OCI-LY1 (cell line): ENCODE data around the gene FAM228A.

ENCODE experiments used
- H2AFZ ChIP-seq: fragments of 200-600 bp; sonication (generic), shearing (Covaris generic); 2 replicates; pipeline ENCODE4 v1.6.0; 2014; ENCODE audit warnings: antibody characterized with exemption, mild to moderate bottlenecking, low read length
- H3F3A ChIP-seq: fragments of 200-600 bp; sonication (generic), shearing (Covaris generic); 2 replicates; pipeline ENCODE4 v1.6.0; 2014; ENCODE audit warnings: mild to moderate bottlenecking, antibody characterized with exemption, low read length, moderate library complexity; ENCODE audit not compliant: insufficient read depth
- H3K27ac ChIP-seq: fragments of 200-600 bp; sonication (generic); 2 replicates; pipeline ENCODE4 v1.5.1; 2014; ENCODE audit warnings: low read length, mixed run types, mild to moderate bottlenecking, low read depth; ENCODE audit not compliant: poor library complexity, severe bottlenecking
- H3K27me3 ChIP-seq: fragments of 200-600 bp; sonication (generic); 2 replicates; pipeline ENCODE4 v1.6.0; 2014; ENCODE audit warnings: antibody characterized with exemption, mild to moderate bottlenecking, low read length, moderate library complexity; ENCODE audit not compliant: insufficient read depth
- H3K36me3 ChIP-seq: fragments of 200-600 bp; sonication (generic); 2 replicates; pipeline ENCODE4 v1.6.1; 2014; ENCODE audit warnings: mild to moderate bottlenecking, antibody characterized with exemption, low read length, moderate library complexity, mixed read lengths; ENCODE audit not compliant: insufficient read depth
- H3K4me1 ChIP-seq: fragments of 200-600 bp; sonication (generic); 2 replicates; pipeline ENCODE4 v1.5.1; 2014; ENCODE audit warnings: mild to moderate bottlenecking, low read length, moderate library complexity; ENCODE audit not compliant: insufficient read depth, severe bottlenecking
- H3K4me2 ChIP-seq: fragments of 200-600 bp; sonication (generic), shearing (Covaris generic); 2 replicates; pipeline ENCODE4 v1.6.1; 2014; ENCODE audit warnings: low read length
- H3K4me3 ChIP-seq: fragments of 200-600 bp; sonication (generic); 2 replicates; pipeline ENCODE4 v1.5.1; 2014; ENCODE audit warnings: low read length, low read depth, mild to moderate bottlenecking, mixed read lengths; ENCODE audit not compliant: poor library complexity, severe bottlenecking
- H3K79me2 ChIP-seq: fragments of 200-600 bp; shearing (Covaris generic); 2 replicates; pipeline ENCODE4 v1.6.1; 2016; ENCODE audit warnings: mixed run types, low read length, mixed read lengths; ENCODE audit not compliant: insufficient read depth
- H3K9ac ChIP-seq: fragments of 200-600 bp; sonication (generic), shearing (Covaris generic); 2 replicates; pipeline ENCODE4 v1.6.1; 2014; ENCODE audit warnings: mild to moderate bottlenecking, low read length, mixed read lengths
- H3K9me2 ChIP-seq: fragments of 200-600 bp; sonication (generic), shearing (Covaris generic); 2 replicates; pipeline ENCODE4 v1.6.1; 2014; ENCODE audit warnings: low read depth, mild to moderate bottlenecking, low read length, mixed read lengths
- H3K9me3 ChIP-seq: fragments of 200-600 bp; shearing (Covaris generic); 2 replicates; pipeline ENCODE4 v1.6.1; 2014; ENCODE audit warnings: low read length, mixed read lengths
- H4K20me1 ChIP-seq: fragments of 200-600 bp; sonication (generic), shearing (Covaris generic); 2 replicates; pipeline ENCODE4 v1.6.0; 2016; ENCODE audit warnings: mild to moderate bottlenecking, low read length; ENCODE audit not compliant: insufficient read depth
- CTCF ChIP-seq: fragments of 200-600 bp; sonication (generic), shearing (Covaris generic); IDR thresholded peaks from 2 replicates; pipeline ENCODE4 v1.5.1; 2017; ENCODE audit warnings: mild to moderate bottlenecking, antibody characterized with exemption, low read length, moderate library complexity, mixed read lengths
- EZH2 ChIP-seq: fragments of 200-600 bp; sonication (generic), shearing (Covaris generic); IDR thresholded peaks from 2 replicates; pipeline ENCODE4 v1.8.0; 2017; ENCODE audit warnings: borderline replicate concordance, mixed run types, mild to moderate bottlenecking, antibody characterized with exemption, low read length, moderate library complexity, mixed read lengths

The FAM228A gene

GRCh38 chr2:24203787-24204150 is 28.9 kb downstream of the FAM228A start:
- no peaks in the 10 kb centered on the region for H3K9me3 ChIP-seq
- H4K20me1 ChIP-seq: no peaks in the 10 kb centered on the region
- no peaks in the 10 kb centered on the region for H3K9me2 ChIP-seq
- no peaks in the 10 kb centered on the region for H3K4me1 ChIP-seq
- no peaks in the 10 kb centered on the region for H3K79me2 ChIP-seq
- H3K27ac ChIP-seq: no peak overlapping the region
- no peak overlapping the region for H3K9ac ChIP-seq
- no peak overlapping the region for H3K4me3 ChIP-seq
- TF ChIP-seq EZH2 (no peak), CTCF (no peak)
- H2AFZ ChIP-seq: no peak overlapping the region
- H3K27me3 ChIP-seq: no peaks in the 10 kb centered on the region
- H3F3A ChIP-seq: no peaks in the 10 kb centered on the region
- peaks cover 47% of the 10 kb centered on the region for H3K36me3 ChIP-seq
- H3K4me2 ChIP-seq: no peak overlapping the region

DNA sequence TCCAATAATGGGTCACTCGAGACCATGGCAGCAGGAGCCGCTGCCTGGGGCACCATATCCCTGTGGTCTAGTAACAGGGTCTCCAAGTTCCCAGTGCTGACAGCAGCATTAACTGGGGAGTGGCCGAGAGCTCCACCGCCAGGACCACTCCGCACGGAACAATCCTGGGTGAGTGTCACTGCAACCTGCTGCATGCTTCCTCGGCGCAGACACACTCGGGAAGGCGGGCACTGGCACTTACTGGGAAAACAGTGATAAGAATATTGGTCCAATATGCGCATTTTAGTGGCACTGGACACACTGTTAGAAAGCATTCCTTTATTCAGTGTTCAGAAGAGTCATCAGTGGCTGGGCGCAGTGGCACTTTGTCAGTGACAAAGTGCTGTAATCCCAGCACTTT is 29.7 kb downstream of the FAM228A start:
- Histone ChIP-seq H3F3A (no peaks in the 10 kb centered on the region), H3K9me3 (no peaks in the 10 kb centered on the region), H3K79me2 (no peaks in the 10 kb centered on the region), H3K4me3 (no peak overlapping the region), H3K4me2 (no peak overlapping the region), H3K27ac (no peak overlapping the region), H4K20me1 (no peaks in the 10 kb centered on the region), H3K4me1 (no peaks in the 10 kb centered on the region), H3K36me3 (peaks cover 55% of the 10 kb centered on the region), H3K9ac (no peak overlapping the region), H3K27me3 (no peaks in the 10 kb centered on the region), H2AFZ (no peak overlapping the region), H3K9me2 (no peaks in the 10 kb centered on the region)
- TF ChIP-seq EZH2: no peak
- TF ChIP-seq CTCF: no peak

GRCh38 chr2:24205131-24205530 is 30.3 kb downstream of the FAM228A start:
- H3F3A ChIP-seq: no peaks in the 10 kb centered on the region
- TF ChIP-seq EZH2 (no peak), CTCF (no peak)
- no peak overlapping the region for H3K4me2 ChIP-seq
- peaks cover 61% of the 10 kb centered on the region for H3K36me3 ChIP-seq
- H2AFZ ChIP-seq: no peak overlapping the region
- H3K27ac ChIP-seq: no peak overlapping the region
- H3K9ac ChIP-seq: no peak overlapping the region
- H3K9me2 ChIP-seq: no peaks in the 10 kb centered on the region
- H3K4me3 ChIP-seq: no peak overlapping the region
- no peaks in the 10 kb centered on the region for H3K9me3 ChIP-seq
- no peaks in the 10 kb centered on the region for H3K27me3 ChIP-seq
- H4K20me1 ChIP-seq: no peaks in the 10 kb centered on the region
- no peaks in the 10 kb centered on the region for H3K4me1 ChIP-seq
- no peaks in the 10 kb centered on the region for H3K79me2 ChIP-seq
